ENCODE data around the gene RNF38.

- TF ChIP-seq POLR2A (IDR thresholded peaks at IDR 0.05) = no peak
- no peak for TF ChIP-seq CTCF (IDR thresholded peaks at IDR 0.05)
- TF ChIP-seq POLR2AphosphoS5 (IDR thresholded peaks at IDR 0.05) = no peak
Observed at GRCh38 chr9:36399980-36400331, at the start of gene RNF38.
